Kidney (tissue), 14 donors: ENCODE results near the gene DEAF1. TPM values are rescaled to one million over a fixed set of nuclear protein-coding genes. Genes with fewer than 3 reads are reported as not detected.

Experiments
- DNase-seq, 5 donors: peaks; one replicate each; pipeline ENCODE4 v3.0.0-alpha.2; 2013 to 2020
- FAIRE-seq: peaks from 2 replicates; lab custom pipeline; 2012; peaks lifted over from hg19 to GRCh38; lab: Jason Lieb, UNC
- H3K27ac ChIP-seq, 2 donors: one replicate each; pipeline ENCODE4 v1.7.0; 2013; ENCODE audit warnings: low read depth in 2 of 2, low read length in 2 of 2, inconsistent platforms in 1 of 2
- H3K27me3 ChIP-seq: one replicate; pipeline ENCODE4 v1.7.1; 2013; ENCODE audit warnings: low read length, inconsistent platforms; ENCODE audit not compliant: control insufficient read depth, insufficient read depth
- H3K36me3 ChIP-seq, 3 donors: one replicate each; pipeline versions ENCODE4 v1.7.0 to v1.7.1; 2013; ENCODE audit warnings: low read length in 3 of 3, control low read depth in 1 of 3, inconsistent platforms in 1 of 3; ENCODE audit not compliant: insufficient read depth in 3 of 3, control insufficient read depth in 2 of 3
- H3K4me1 ChIP-seq, 3 donors: one replicate each; pipeline versions ENCODE4 v1.7.0 to v1.7.1; 2013; ENCODE audit warnings: low read length in 3 of 3, inconsistent platforms in 1 of 3, low read depth in 1 of 3; ENCODE audit not compliant: control insufficient read depth in 2 of 3, insufficient read depth in 2 of 3
- H3K4me3 ChIP-seq, 3 donors: one replicate each; pipeline versions ENCODE4 v1.7.0 to v1.8.1; 2013; ENCODE audit warnings: low read length in 3 of 3, control low read depth in 1 of 3, inconsistent platforms in 1 of 3
- H3K9ac ChIP-seq, 3 donors: one replicate each; pipeline versions ENCODE4 v1.7.0 to v1.7.1; 2013; ENCODE audit warnings: low read length in 3 of 3, control low read depth in 1 of 3, inconsistent platforms in 1 of 3
- H3K9me3 ChIP-seq, 3 donors: one replicate each; pipeline versions ENCODE4 v1.7.0 to v1.7.1; 2013; ENCODE audit warnings: low read length in 3 of 3, control low read depth in 1 of 3, inconsistent platforms in 1 of 3; ENCODE audit not compliant: control insufficient read depth in 2 of 3, insufficient read depth in 1 of 3
- intact Hi-C: fragments of 100-400 bp; cut with DNase I; formaldehyde crosslinking; loops from one replicate; pipeline ENCODE4 v1.11.1; 2022
- polyA plus RNA-seq: library from polyadenylated mRNA; stranded (reverse); fragments of 350-450 nt; fragmentation: Illumina TruSeq; extraction: RNeasy Lipid Tissue Mini Kit (QIAGEN cat#74804); gene quantifications from one replicate; pipeline ENCODE4 v1.2.3, GENCODE V29; 2014; ENCODE audit warnings: low read depth, low replicate concordance; ENCODE audit not compliant: insufficient read depth
- total RNA-seq: library from RNA; stranded (reverse); fragmentation: NEBNext Ultra II Directional; extraction: Animal tissue kit (Norgen Biotek cat#: 25700); gene quantifications from one replicate; pipeline ENCODE4 v1.2.1, GENCODE V29; 2021
- TF ChIP-seq, protein P1 (sequence below): IDR thresholded peaks from 3 replicates; pipeline ENCODE4 v1.5.1; 2012; ENCODE audit warnings: mild to moderate bottlenecking, moderate library complexity, borderline replicate concordance; ENCODE audit not compliant: insufficient read depth; ENCODE audit errors: extremely low read depth
- donor health status: control.
- donor health status: control.
- donor health status: control.
- donor health status: control.
- donor health status: control.
- donor health status: DM: yes; HTN: yes; CAD: no.
- donor health status: Normal renal cell carcinoma (clear cell type).

The DEAF1 gene
- total and polyA plus RNA-seq, 2 donors from 2014 or later = 30.2 to 54.5 TPM

DNA sequence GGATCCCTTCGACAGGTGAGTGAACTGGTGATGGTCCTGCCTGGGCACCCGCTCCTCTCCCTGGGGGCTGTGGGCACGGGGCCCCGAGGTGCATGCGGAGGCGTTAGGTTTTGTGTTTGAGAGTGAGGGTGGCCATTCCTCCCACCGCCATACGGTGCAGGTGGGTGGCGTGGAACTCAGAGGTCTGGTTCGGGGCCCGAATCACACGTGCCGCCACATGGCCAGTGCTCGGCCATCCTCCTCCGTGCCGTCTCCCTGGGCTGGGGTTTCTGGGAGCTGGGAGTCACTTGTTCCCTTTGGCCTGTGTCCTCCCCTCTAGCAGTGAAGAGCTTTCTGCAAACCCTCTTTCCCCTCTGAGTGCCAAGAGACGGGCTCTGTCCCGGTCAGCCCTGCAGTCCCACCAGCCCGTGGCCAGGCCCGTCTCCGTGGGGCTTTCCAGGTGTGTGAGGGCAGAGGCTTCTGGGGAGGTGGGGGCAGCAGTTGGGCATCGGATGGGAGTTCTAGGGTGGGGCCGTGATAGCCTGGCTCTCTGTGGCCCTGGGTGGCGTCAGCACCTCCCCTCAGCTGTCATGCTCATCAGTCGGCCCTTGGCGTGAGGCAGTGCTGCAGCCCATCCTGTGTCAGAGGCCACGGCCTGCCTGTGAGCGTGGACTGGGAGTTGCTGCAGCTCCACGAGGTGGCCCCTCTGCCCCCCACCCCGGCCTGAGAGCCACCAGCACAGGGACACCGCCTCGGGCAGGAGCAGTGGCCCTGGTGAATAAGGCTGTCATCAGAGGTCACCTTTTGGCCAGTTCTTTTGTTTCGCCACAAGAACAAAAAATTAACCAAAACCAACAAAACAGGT, 89.5 kb downstream of the DEAF1 start:
- Histone ChIP-seq H3K9ac (no peak overlapping the region), H3K27ac (no peak overlapping the region)

DNA sequence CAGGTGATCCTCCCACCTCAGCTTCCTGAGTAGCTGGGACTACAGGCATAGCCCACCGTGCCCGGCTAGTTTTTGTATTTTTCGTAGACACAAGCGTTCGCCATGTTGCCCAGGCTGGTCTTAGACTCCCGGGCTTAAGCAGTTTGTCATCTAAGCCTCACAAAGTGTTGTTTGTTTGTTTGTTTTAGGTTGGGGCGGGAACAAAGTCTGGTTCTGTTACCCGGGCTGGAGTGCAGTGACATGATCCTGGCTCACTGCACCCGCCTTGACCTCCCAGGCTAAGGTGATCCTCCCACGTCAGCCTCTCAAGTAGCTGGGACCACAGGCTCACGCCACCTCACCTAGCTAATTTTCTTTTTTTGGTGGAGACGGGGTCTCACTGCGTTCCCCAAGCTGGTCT, 91.9 kb downstream of the DEAF1 start:
- Histone ChIP-seq H3K4me3 (no peak overlapping the region), H3K36me3 (peaks cover 2 to 51% (median 25%) of the 10 kb centered on the region in 3 donors), H3K27ac (no peak overlapping the region), H3K27me3 (no peaks in the 10 kb centered on the region), H3K9me3 (no peaks in the 10 kb centered on the region), H3K9ac (no peak overlapping the region), H3K4me1 (peaks cover 0 to 2% (median 0%) of the 10 kb centered on the region in 3 donors)
- intact Hi-C loops = no loop called here
- DNase-seq (no peak), FAIRE-seq (no peak)
- TF ChIP-seq, protein P1, sequence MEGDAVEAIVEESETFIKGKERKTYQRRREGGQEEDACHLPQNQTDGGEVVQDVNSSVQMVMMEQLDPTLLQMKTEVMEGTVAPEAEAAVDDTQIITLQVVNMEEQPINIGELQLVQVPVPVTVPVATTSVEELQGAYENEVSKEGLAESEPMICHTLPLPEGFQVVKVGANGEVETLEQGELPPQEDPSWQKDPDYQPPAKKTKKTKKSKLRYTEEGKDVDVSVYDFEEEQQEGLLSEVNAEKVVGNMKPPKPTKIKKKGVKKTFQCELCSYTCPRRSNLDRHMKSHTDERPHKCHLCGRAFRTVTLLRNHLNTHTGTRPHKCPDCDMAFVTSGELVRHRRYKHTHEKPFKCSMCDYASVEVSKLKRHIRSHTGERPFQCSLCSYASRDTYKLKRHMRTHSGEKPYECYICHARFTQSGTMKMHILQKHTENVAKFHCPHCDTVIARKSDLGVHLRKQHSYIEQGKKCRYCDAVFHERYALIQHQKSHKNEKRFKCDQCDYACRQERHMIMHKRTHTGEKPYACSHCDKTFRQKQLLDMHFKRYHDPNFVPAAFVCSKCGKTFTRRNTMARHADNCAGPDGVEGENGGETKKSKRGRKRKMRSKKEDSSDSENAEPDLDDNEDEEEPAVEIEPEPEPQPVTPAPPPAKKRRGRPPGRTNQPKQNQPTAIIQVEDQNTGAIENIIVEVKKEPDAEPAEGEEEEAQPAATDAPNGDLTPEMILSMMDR = no peak

More for the DNA sequence above, 89.5 kb downstream of the DEAF1 start:
- Histone ChIP-seq H3K36me3 (peaks cover 2 to 48% (median 21%) of the 10 kb centered on the region in 3 donors), H3K9me3 (no peaks in the 10 kb centered on the region), H3K27me3 (no peaks in the 10 kb centered on the region), H3K4me3 (no peak overlapping the region), H3K4me1 (peaks cover 0 to 2% (median 0%) of the 10 kb centered on the region in 3 donors)
- TF ChIP-seq, protein P1 = no peak
- FAIRE-seq = no peak
- peak in 1 of 5 donors; percentile 73 for DNase-seq
- intact Hi-C loops = no loop called here

DNA sequence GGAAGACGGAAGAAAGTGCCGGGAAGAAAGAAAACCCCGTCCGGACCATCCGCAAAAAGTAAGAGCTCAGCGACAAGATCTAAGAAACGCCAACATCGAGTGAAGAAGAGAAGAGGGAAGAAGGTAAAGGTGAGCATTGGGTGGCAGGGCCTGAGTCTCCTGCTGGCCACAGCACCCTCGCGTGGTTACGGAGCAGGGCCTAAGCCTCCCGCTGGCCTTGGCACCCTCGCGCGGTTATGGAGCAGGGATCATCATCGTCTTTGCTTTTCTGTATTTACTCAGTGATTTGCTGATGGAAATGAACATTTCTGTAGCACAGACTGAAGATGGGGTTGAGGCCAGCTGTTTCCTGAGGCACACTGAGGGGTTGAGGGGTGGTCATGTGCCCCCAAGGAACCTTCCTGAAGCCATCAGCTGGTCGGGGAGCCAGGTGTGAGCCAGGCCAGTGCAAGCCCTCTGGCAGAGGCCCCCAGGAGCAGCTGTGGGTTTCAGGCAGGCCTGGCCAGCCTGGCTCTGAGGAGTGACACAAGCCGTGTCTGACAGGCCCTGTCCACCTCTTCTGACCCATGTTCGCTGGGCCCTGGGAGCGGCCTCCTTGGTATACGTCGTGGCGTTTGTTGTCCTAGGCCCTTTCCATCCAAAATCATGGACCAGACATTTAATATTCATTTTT, 93.3 kb downstream of the DEAF1 start:
- DNase-seq = no peak
- intact Hi-C loops = no loop called here
- FAIRE-seq = no peak
- no peak overlapping the region for H3K4me3 ChIP-seq
- no peaks in the 10 kb centered on the region for H3K4me1 ChIP-seq
- H3K36me3 ChIP-seq = peaks cover 2 to 44% (median 24%) of the 10 kb centered on the region in 3 donors
- TF ChIP-seq, protein P1 = no peak
- H3K9ac ChIP-seq = no peak overlapping the region
- no peak overlapping the region for H3K27ac ChIP-seq
- H3K27me3 ChIP-seq = no peaks in the 10 kb centered on the region
- no peaks in the 10 kb centered on the region for H3K9me3 ChIP-seq
